Panc1 (cell line): Measurements from ENCODE around the gene HNF4A. TPM values are rescaled to one million over a fixed set of nuclear protein-coding genes. Genes with fewer than 3 reads are reported as not detected.

Source experiments
- ATAC-seq: fragments of 200-7000 bp; cut with Tn5 transposase; 2 replicates; pipeline ENCODE4 v1.9.1; 2020; ENCODE audit warnings: mild to moderate bottlenecking, moderate library complexity
- BruUV-seq: library from RNA; stranded (reverse); fragments of 400-500 nt; replicated peaks from 2 replicates; lab custom pipeline; 2021; lab: Mats Ljungman, UMichigan
- CTCF ChIA-PET: fragments of 300-600 bp; sonication (Branson Sonifier 250); formaldehyde crosslinking; loops from one replicate; lab custom pipeline; 2022; ENCODE audit warnings: antibody characterized with exemption; lab: Charles Lee
- POLR2A ChIA-PET: fragments of 300-600 bp; sonication (Branson Sonifier 250); formaldehyde crosslinking; loops from one replicate; lab custom pipeline; 2022; ENCODE audit warnings: antibody characterized with exemption; lab: Charles Lee
- DNase-seq: peaks from one replicate; pipeline ENCODE4 v3.0.0-alpha.2; 2010; ENCODE audit warnings: low read depth, low spot score
- H3K27ac ChIP-seq: 2 replicates; pipeline ENCODE4 v1.5.1; 2011; ENCODE audit warnings: mild to moderate bottlenecking, low read length, inconsistent platforms
- H3K27me3 ChIP-seq: fragments of 200-500 bp; sonication (Bioruptor generic); 2 replicates; pipeline ENCODE4 v1.6.0; 2014; ENCODE audit warnings: low read length, inconsistent platforms; ENCODE audit not compliant: control insufficient read depth, insufficient read depth
- H3K36me3 ChIP-seq: fragments of 200-500 bp; sonication (Bioruptor generic); 2 replicates; pipeline ENCODE4 v1.5.1; 2014; ENCODE audit warnings: inconsistent platforms, mild to moderate bottlenecking, low read length, moderate library complexity; ENCODE audit not compliant: control insufficient read depth, insufficient read depth
- H3K4me1 ChIP-seq: 2 replicates; pipeline ENCODE4 v1.5.1; 2011; ENCODE audit warnings: inconsistent platforms, mild to moderate bottlenecking, low read length, moderate library complexity; ENCODE audit not compliant: control insufficient read depth, insufficient read depth
- H3K4me3 ChIP-seq, 2 experiments: 2 replicates each; pipeline ENCODE4 v1.5.1; 2011 to 2012; ENCODE audit warnings: low read depth in 2 of 2, low read length in 2 of 2, mild to moderate bottlenecking in 2 of 2, inconsistent platforms in 1 of 2, moderate library complexity in 1 of 2
- H3K9me3 ChIP-seq: fragments of 200-500 bp; sonication (Bioruptor generic); 2 replicates; pipeline ENCODE4 v1.5.1; 2014; ENCODE audit warnings: low read depth, mild to moderate bottlenecking, inconsistent platforms, low read length, moderate library complexity; ENCODE audit not compliant: control insufficient read depth, insufficient read depth
- CTCF ChIP-seq: fragments of 450-650 bp; IDR thresholded peaks from 2 replicates; pipeline ENCODE4 v1.5.1; 2017; ENCODE audit warnings: mild to moderate bottlenecking
- POLR2AphosphoS5 ChIP-seq: IDR thresholded peaks from 2 replicates; pipeline ENCODE4 v1.6.1; 2012; ENCODE audit warnings: mild to moderate bottlenecking, low read depth, low read length, moderate library complexity
- REST ChIP-seq, 2 experiments: IDR thresholded peaks; 2 replicates each; pipeline ENCODE4 v1.6.1; 2011 to 2012; ENCODE audit warnings: low read depth in 2 of 2, control low read depth in 1 of 2, low read length in 1 of 2, mild to moderate bottlenecking in 1 of 2, moderate library complexity in 1 of 2; ENCODE audit not compliant: insufficient read depth in 1 of 2
- SIN3A ChIP-seq: IDR thresholded peaks from 2 replicates; pipeline ENCODE4 v1.6.1; 2012; ENCODE audit warnings: low read depth, mild to moderate bottlenecking, low read length, moderate library complexity, borderline replicate concordance; ENCODE audit not compliant: insufficient read depth
- TCF7L2 ChIP-seq: IDR thresholded peaks from 2 replicates; pipeline ENCODE4 v1.6.1; 2011; ENCODE audit warnings: mild to moderate bottlenecking, low read depth, low read length, inconsistent platforms
- in situ Hi-C: cut with HindIII; loops from 2 replicates; pipeline ENCODE4 v1.10.0; 2016; ENCODE audit warnings: low sequenced_read_pairs, low pct_unique_long_range_greater_than_20kb
- intact Hi-C: fragments of 100-400 bp; cut with micrococcal nuclease; formaldehyde crosslinking; loops from one replicate; pipeline ENCODE4 v1.10.0; 2022; ENCODE audit not compliant: unreplicated experiment
- total RNA-seq: library from RNA; stranded (reverse); gene quantifications from one replicate; pipeline ENCODE4 v1.2.1, GENCODE V29; 2021; ENCODE audit not compliant: unreplicated experiment

The HNF4A gene
- total RNA-seq, 1 experiment from 2014 or later = 0.28 TPM

GRCh38 chr20:44433751-44434538, 78.4 kb downstream of the HNF4A start:
- in situ Hi-C loops = no loop called here
- H3K9me3 ChIP-seq = no peaks in the 10 kb centered on the region
- DNase-seq (no peak), ATAC-seq (no peak)
- H3K4me1 ChIP-seq = no peaks in the 10 kb centered on the region
- intact Hi-C loops = no loop called here
- no TSS peak for BruUV-seq
- H3K27ac ChIP-seq = no peak overlapping the region
- H3K36me3 ChIP-seq = no peaks in the 10 kb centered on the region
- no peaks in the 10 kb centered on the region; the same call in none of the 2 replicates for H3K27me3 ChIP-seq
- ChIA-PET CTCF (no interaction called here), POLR2A (no interaction called here)
- TF ChIP-seq REST (IDR thresholded peaks at IDR 0.05; ENCODE audit: insufficient read depth in 1 of 2, low read depth in 2 of 2, low read length in 1 of 2) (no peak), TCF7L2 (no peak), SIN3A (no peak), CTCF (no peak), POLR2AphosphoS5 (no peak)
- no peak overlapping the region for H3K4me3 ChIP-seq

- Histone ChIP-seq H3K27ac (no peak overlapping the region), H3K27me3 (no peaks in the 10 kb centered on the region; the same call in none of the 2 replicates), H3K36me3 (no peaks in the 10 kb centered on the region), H3K4me3 (no peak overlapping the region), H3K9me3 (no peaks in the 10 kb centered on the region), H3K4me1 (no peaks in the 10 kb centered on the region)
- intact Hi-C loops = no loop called here
- ATAC-seq (no peak), DNase-seq (no peak)
- POLR2A ChIA-PET = interaction anchor here (0.6 kb wide), 1 partner anchor 9 kb away, joined by 5 read pairs; no protein-coding TSS in a partner anchor
- CTCF ChIA-PET = no interaction called here
- in situ Hi-C loops = no loop called here
- no peak for TF ChIP-seq CTCF
- TF ChIP-seq REST (IDR thresholded peaks at IDR 0.05; ENCODE audit: insufficient read depth in 1 of 2, low read depth in 2 of 2, low read length in 1 of 2) = no peak
- no peak for TF ChIP-seq POLR2AphosphoS5
- no peak for TF ChIP-seq TCF7L2
- TF ChIP-seq SIN3A = no peak
- no TSS peak for BruUV-seq
These were observed 80.3 kb downstream of the HNF4A start for GRCh38 chr20:44435630-44436335.
